GM19372 (cell line): ENCODE results near the gene EPB41L4B.
"Not testable (repeated sequence)": the region's sequence is repeated elsewhere in the genome, so short reads cannot be mapped to it uniquely, and the experiment has no call there.

ENCODE experiments used
- ATAC-seq: cut with Tn5 transposase; IDR thresholded peaks from one replicate; pipeline ENCODE4 v1.9.1; 2021; ENCODE audit warnings: mild to moderate bottlenecking, low read depth, moderate library complexity; ENCODE audit not compliant: unreplicated experiment

The EPB41L4B gene

GRCh38 chr9:109133533-109133932 is 187.3 kb downstream of the EPB41L4B start:
- ATAC-seq = no peak

- no peak for ATAC-seq
Measured at GRCh38 chr9:109132567-109133021, 188.3 kb downstream of the EPB41L4B start.

GRCh38 chr9:109129470-109130197 is 191.2 kb downstream of the EPB41L4B start:
- ATAC-seq = no peak

GRCh38 chr9:109126671-109127070 is 194.2 kb downstream of the EPB41L4B start:
- not testable (repeated sequence) for ATAC-seq

- no peak for ATAC-seq
Measured at GRCh38 chr9:109124121-109124520, 196.7 kb downstream of the EPB41L4B start.

GRCh38 chr9:109122726-109123621 is 197.9 kb downstream of the EPB41L4B start:
- ATAC-seq = no peak
